GM12878 (cell line): ENCODE measurements around the gene SLCO3A1. TPM values are rescaled to one million over a fixed set of nuclear protein-coding genes. Genes with fewer than 3 reads are reported as not detected.

Source experiments
- ATAC-seq: fragments of 200-7000 bp; cut with Tn5 transposase; 3 replicates; pipeline ENCODE4 v1.9.1; 2020; ENCODE audit warnings: mild to moderate bottlenecking, moderate library complexity
- BruUV-seq: library from RNA; stranded (reverse); fragments of 400-500 nt; replicated peaks from 2 replicates; lab custom pipeline; 2021; lab: Mats Ljungman, UMichigan
- CTCF ChIA-PET: fragments of 300-600 bp; sonication (Branson Sonifier 250); formaldehyde crosslinking; extraction: SDS; loops from one replicate; lab custom pipeline; 2021; ENCODE audit warnings: inconsistent platforms; lab: Yijun Ruan, JAX
- POLR2A ChIA-PET: fragments of 350-600 bp; formaldehyde crosslinking; extraction: SDS; loops from one replicate; lab custom pipeline; 2021; ENCODE audit warnings: inconsistent platforms; lab: Charles Lee
- RAD21 ChIA-PET: fragments of 300-600 bp; sonication (Branson Sonifier 250); formaldehyde crosslinking; loops from one replicate; lab custom pipeline; 2023; ENCODE audit warnings: antibody characterized with exemption; ENCODE audit not compliant: unreplicated experiment; lab: Charles Lee
- SMC1A ChIA-PET: fragments of 300-600 bp; sonication (Branson Sonifier 250); formaldehyde crosslinking; loops from one replicate; lab custom pipeline; 2023; ENCODE audit not compliant: unreplicated experiment, uncharacterized antibody; lab: Charles Lee
- DNase-seq: peaks from one replicate; pipeline ENCODE4 v3.0.0-alpha.2; 2011; ENCODE audit warnings: low read depth, low spot score
- FAIRE-seq: peaks from 3 replicates; lab custom pipeline; 2011; peaks lifted over from hg19 to GRCh38; lab: Jason Lieb, UNC
- H2AFZ ChIP-seq: 2 replicates; pipeline ENCODE4 v1.6.0; 2011; ENCODE audit warnings: low read depth, low read length, control low read depth; ENCODE audit not compliant: control insufficient read depth
- H3K27ac ChIP-seq: 2 replicates; pipeline ENCODE4 v1.5.1; 2011; ENCODE audit warnings: control low read depth; ENCODE audit not compliant: control insufficient read depth, insufficient read depth
- H3K27me3 ChIP-seq, 2 experiments: replicated peaks in 1 of 2; 2 replicates each; pipeline versions ENCODE4 v1.6.0 to v1.6.1; 2011; ENCODE audit warnings: low read length in 1 of 2; ENCODE audit not compliant: control insufficient read depth in 2 of 2, insufficient read depth in 2 of 2
- H3K36me3 ChIP-seq, 2 experiments: 2 replicates each; pipeline ENCODE4 v1.5.1; 2011; ENCODE audit warnings: low read length in 1 of 2; ENCODE audit not compliant: control insufficient read depth in 2 of 2, insufficient read depth in 2 of 2
- H3K4me1 ChIP-seq: 2 replicates; pipeline ENCODE4 v1.6.1; 2011; ENCODE audit warnings: mild to moderate bottlenecking, low read length, moderate library complexity, mixed read lengths; ENCODE audit not compliant: control insufficient read depth, insufficient read depth
- H3K4me2 ChIP-seq: 2 replicates; pipeline ENCODE4 v1.6.0; 2011; ENCODE audit warnings: control low read depth; ENCODE audit not compliant: control insufficient read depth, insufficient read depth
- H3K4me3 ChIP-seq: fragments of 200-600 bp; sonication (generic); 2 replicates; pipeline ENCODE4 v1.5.1; 2016
- H3K79me2 ChIP-seq: 2 replicates; pipeline ENCODE4 v1.6.0; 2011; ENCODE audit warnings: low read length; ENCODE audit not compliant: control insufficient read depth, insufficient read depth
- H3K9ac ChIP-seq: 2 replicates; pipeline ENCODE4 v1.8.0; 2011; ENCODE audit warnings: low read length, control low read depth, mixed read lengths; ENCODE audit not compliant: control insufficient read depth, insufficient read depth
- H3K9me3 ChIP-seq: replicated peaks from 3 replicates; pipeline ENCODE4 v1.5.1; 2011; ENCODE audit warnings: mild to moderate bottlenecking, low read length; ENCODE audit not compliant: control insufficient read depth, insufficient read depth
- H4K20me1 ChIP-seq: 2 replicates; pipeline ENCODE4 v1.6.0; 2011; ENCODE audit not compliant: control insufficient read depth, insufficient read depth
- FOS ChIP-seq: IDR thresholded peaks from 3 replicates; pipeline ENCODE4 v1.6.1; 2011; ENCODE audit warnings: borderline replicate concordance; ENCODE audit not compliant: insufficient read length; ENCODE audit errors: extremely low read depth
- NFIC ChIP-seq: IDR thresholded peaks from 2 replicates; pipeline ENCODE4 v1.6.1; 2012; ENCODE audit warnings: low read depth, mild to moderate bottlenecking, inconsistent platforms, low read length, moderate library complexity
- SIX5 ChIP-seq: IDR thresholded peaks from 2 replicates; pipeline ENCODE4 v1.6.1; 2011; ENCODE audit warnings: mild to moderate bottlenecking, low read depth, low read length, moderate library complexity; ENCODE audit not compliant: severe bottlenecking
- SMAD1 ChIP-seq: fragments of 450-650 bp; IDR thresholded peaks from 2 replicates; pipeline ENCODE4 v1.6.1; 2018; ENCODE audit warnings: mild to moderate bottlenecking, low read depth; ENCODE audit not compliant: partially characterized antibody
- SRF ChIP-seq, 2 experiments: IDR thresholded peaks; 2 replicates each; pipeline ENCODE4 v1.6.1; 2011; ENCODE audit warnings: low read depth in 2 of 2, low read length in 2 of 2, mild to moderate bottlenecking in 1 of 2, moderate library complexity in 1 of 2
- YY1 ChIP-seq: IDR thresholded peaks from 2 replicates; pipeline ENCODE4 v1.6.1; 2011; ENCODE audit warnings: low read depth, mild to moderate bottlenecking, low read length
- WGBS: methylation state at CpG from one replicate; pipeline ENCODE4 v1.1.6; 2016; ENCODE audit warnings: low lambda C conversion rate; ENCODE audit not compliant: insufficient replicate concordance, insufficient coverage; ENCODE audit errors: missing lambda C conversion rate; 5-methylcytosine and 5-hydroxymethylcytosine counted together
- in situ Hi-C: fragments of 300-500 bp; cut with MboI; formaldehyde crosslinking; loops from 9 replicates; pipeline ENCODE4 v1.14.3; 2018; ENCODE audit warnings: mixed read lengths
- intact Hi-C: fragments of 100-400 bp; cut with micrococcal nuclease; formaldehyde crosslinking; loops from one replicate; pipeline ENCODE4 v1.14.2; 2022; ENCODE audit not compliant: unreplicated experiment
- polyA plus RNA-seq, 11 experiments: library from polyadenylated mRNA; depleted of rRNA in 4 of 11; unstranded in 6 of 11; stranded (reverse) in 5 of 11; fragments of >200 nt; fragmentation: Nextera tagmentation in 4 of 11; fragmentation: Illumina TruSeq in 1 of 11; extraction: Ambion mirVana in 4 of 11; extraction: Trizol in 1 of 11; gene quantifications; 1 replicate in 1 of 11; 2 replicates in 10 of 11; pipeline versions ENCODE4 v1.2.1 to v1.2.3, GENCODE V29; 2011 to 2016; ENCODE audit warnings: inconsistent platforms in 2 of 11, missing spikeins in 2 of 11, low read depth in 1 of 11
- total RNA-seq, 4 experiments: library from RNA; depleted of rRNA in 3 of 4; stranded (reverse); fragments of >200 nt in 3 of 4; fragmentation: Illumina TruSeq in 1 of 4; extraction: Trizol in 1 of 4; gene quantifications; 2 replicates each; pipeline versions ENCODE4 v1.2.1 to v1.2.3, GENCODE V29; 2013 to 2021
- TF ChIP-seq, protein P1 (sequence below): fragments of 450-650 bp; IDR thresholded peaks from 2 replicates; pipeline ENCODE4 v1.6.1; 2014; ENCODE audit warnings: mild to moderate bottlenecking
- TF ChIP-seq, protein P2 (sequence below): fragments of 450-650 bp; IDR thresholded peaks from 2 replicates; pipeline ENCODE4 v1.6.1; 2016; ENCODE audit warnings: mild to moderate bottlenecking
- TF ChIP-seq, protein P3 (sequence below): fragments of 450-650 bp; IDR thresholded peaks from 2 replicates; pipeline ENCODE4 v1.6.1; 2016; ENCODE audit warnings: mild to moderate bottlenecking
- TF ChIP-seq, protein P4 (sequence below): fragments of 450-650 bp; formaldehyde crosslinking; IDR thresholded peaks from 2 replicates; pipeline ENCODE4 v1.4.0; 2020; ENCODE audit warnings: mild to moderate bottlenecking, moderate library complexity

SLCO3A1 gene
- total and polyA plus RNA-seq, 10 of the 15 experiments (the other 5 are each of a cell fraction or from before 2014, with no cell fraction given), result 0.05 to 5.9 (median 0.31) TPM

DNA sequence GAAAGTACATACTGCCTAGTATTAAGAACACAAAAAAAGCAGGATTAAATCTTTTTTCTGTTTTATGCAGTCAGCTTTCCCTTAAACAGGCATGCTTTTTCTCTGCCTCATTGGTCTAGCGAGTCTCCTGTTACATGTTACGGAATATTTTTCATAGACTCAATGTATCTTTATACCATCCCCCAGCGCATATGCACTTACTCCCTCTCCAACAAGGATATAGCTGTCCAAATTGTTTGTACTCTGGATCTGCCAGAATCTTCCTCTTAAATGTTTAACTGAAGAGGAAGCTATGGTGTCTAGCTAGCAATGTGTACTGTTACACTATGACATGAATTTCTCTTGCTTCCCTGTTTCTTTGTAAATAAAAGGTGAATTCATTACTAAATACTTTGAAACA is 9.2 kb upstream of the SLCO3A1 start:
- Histone ChIP-seq H3K4me2 (no peak overlapping the region), H3K4me3 (no peak overlapping the region), H2AFZ (no peak overlapping the region), H3K9ac (no peak overlapping the region), H3K27me3 (no peaks in the 10 kb centered on the region; a peak in 1 of 4 replicates), H3K4me1 (no peaks in the 10 kb centered on the region), H3K9me3 (no peaks in the 10 kb centered on the region), H3K27ac (no peak overlapping the region), H3K79me2 (no peaks in the 10 kb centered on the region), H3K36me3 (no peaks in the 10 kb centered on the region), H4K20me1 (no peaks in the 10 kb centered on the region)
- intact Hi-C loops, result no loop called here
- ATAC-seq (no peak), DNase-seq (no peak), FAIRE-seq (no peak)
- SMC1A ChIA-PET, result no interaction called here
- RAD21 ChIA-PET, result no interaction called here
- POLR2A ChIA-PET, result no interaction called here
- no TSS peak for BruUV-seq
- WGBS, result 50% methylated on average over 3 of the region's 3 CpGs
- in situ Hi-C loops, result no loop called here
- CTCF ChIA-PET, result no interaction called here
- no peak for TF ChIP-seq FOS

DNA sequence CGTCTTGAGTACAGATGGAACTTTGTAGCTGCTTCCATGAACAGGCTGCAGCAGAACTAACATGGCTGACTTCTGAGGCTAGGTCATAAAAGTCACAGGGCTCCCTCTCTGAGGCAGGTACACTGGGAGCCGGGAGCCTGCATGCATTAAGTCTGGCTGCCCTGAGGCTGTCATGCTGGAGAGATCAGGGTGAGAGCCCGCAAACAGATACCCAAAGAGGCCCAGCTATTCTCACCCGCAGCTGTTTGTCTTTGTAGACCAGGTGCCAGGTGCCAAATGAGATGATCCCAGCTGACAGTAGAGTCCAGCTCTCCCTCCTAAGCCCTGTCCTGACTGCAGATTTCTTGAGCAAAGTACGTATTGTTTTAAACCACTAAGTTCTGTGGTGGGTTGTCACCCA is 8.6 kb upstream of the SLCO3A1 start:
- FAIRE-seq (no peak), DNase-seq (no peak), ATAC-seq (no peak)
- H3K9me3 ChIP-seq, result no peaks in the 10 kb centered on the region; the same call in 2 of the 3 replicates
- H3K4me1 ChIP-seq, result no peaks in the 10 kb centered on the region
- WGBS, result 13% methylated on average over 5 of the region's 5 CpGs
- ChIA-PET SMC1A (no interaction called here), POLR2A (no interaction called here), RAD21 (no interaction called here), CTCF (no interaction called here)
- no peak overlapping the region for H2AFZ ChIP-seq
- no peaks in the 10 kb centered on the region for H4K20me1 ChIP-seq
- intact Hi-C loops (no loop called here), in situ Hi-C loops (no loop called here)
- no peak overlapping the region for H3K27ac ChIP-seq
- H3K4me2 ChIP-seq, result no peak overlapping the region
- H3K4me3 ChIP-seq, result no peak overlapping the region
- BruUV-seq, result no TSS peak
- no peaks in the 10 kb centered on the region for H3K79me2 ChIP-seq
- no peaks in the 10 kb centered on the region; a peak in 1 of 4 replicates for H3K27me3 ChIP-seq
- no peak overlapping the region for H3K9ac ChIP-seq
- H3K36me3 ChIP-seq, result no peaks in the 10 kb centered on the region
- TF ChIP-seq NFIC, result no peak
- TF ChIP-seq, protein P1, sequence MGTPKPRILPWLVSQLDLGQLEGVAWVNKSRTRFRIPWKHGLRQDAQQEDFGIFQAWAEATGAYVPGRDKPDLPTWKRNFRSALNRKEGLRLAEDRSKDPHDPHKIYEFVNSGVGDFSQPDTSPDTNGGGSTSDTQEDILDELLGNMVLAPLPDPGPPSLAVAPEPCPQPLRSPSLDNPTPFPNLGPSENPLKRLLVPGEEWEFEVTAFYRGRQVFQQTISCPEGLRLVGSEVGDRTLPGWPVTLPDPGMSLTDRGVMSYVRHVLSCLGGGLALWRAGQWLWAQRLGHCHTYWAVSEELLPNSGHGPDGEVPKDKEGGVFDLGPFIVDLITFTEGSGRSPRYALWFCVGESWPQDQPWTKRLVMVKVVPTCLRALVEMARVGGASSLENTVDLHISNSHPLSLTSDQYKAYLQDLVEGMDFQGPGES, result no peak
- TF ChIP-seq, protein P2, sequence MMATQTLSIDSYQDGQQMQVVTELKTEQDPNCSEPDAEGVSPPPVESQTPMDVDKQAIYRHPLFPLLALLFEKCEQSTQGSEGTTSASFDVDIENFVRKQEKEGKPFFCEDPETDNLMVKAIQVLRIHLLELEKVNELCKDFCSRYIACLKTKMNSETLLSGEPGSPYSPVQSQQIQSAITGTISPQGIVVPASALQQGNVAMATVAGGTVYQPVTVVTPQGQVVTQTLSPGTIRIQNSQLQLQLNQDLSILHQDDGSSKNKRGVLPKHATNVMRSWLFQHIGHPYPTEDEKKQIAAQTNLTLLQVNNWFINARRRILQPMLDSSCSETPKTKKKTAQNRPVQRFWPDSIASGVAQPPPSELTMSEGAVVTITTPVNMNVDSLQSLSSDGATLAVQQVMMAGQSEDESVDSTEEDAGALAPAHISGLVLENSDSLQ, result no peak
- TF ChIP-seq, protein P3, sequence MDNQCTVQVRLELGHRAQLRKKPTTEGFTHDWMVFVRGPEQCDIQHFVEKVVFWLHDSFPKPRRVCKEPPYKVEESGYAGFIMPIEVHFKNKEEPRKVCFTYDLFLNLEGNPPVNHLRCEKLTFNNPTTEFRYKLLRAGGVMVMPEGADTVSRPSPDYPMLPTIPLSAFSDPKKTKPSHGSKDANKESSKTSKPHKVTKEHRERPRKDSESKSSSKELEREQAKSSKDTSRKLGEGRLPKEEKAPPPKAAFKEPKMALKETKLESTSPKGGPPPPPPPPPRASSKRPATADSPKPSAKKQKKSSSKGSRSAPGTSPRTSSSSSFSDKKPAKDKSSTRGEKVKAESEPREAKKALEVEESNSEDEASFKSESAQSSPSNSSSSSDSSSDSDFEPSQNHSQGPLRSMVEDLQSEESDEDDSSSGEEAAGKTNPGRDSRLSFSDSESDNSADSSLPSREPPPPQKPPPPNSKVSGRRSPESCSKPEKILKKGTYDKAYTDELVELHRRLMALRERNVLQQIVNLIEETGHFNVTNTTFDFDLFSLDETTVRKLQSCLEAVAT, result no peak
- TF ChIP-seq, protein P4, sequence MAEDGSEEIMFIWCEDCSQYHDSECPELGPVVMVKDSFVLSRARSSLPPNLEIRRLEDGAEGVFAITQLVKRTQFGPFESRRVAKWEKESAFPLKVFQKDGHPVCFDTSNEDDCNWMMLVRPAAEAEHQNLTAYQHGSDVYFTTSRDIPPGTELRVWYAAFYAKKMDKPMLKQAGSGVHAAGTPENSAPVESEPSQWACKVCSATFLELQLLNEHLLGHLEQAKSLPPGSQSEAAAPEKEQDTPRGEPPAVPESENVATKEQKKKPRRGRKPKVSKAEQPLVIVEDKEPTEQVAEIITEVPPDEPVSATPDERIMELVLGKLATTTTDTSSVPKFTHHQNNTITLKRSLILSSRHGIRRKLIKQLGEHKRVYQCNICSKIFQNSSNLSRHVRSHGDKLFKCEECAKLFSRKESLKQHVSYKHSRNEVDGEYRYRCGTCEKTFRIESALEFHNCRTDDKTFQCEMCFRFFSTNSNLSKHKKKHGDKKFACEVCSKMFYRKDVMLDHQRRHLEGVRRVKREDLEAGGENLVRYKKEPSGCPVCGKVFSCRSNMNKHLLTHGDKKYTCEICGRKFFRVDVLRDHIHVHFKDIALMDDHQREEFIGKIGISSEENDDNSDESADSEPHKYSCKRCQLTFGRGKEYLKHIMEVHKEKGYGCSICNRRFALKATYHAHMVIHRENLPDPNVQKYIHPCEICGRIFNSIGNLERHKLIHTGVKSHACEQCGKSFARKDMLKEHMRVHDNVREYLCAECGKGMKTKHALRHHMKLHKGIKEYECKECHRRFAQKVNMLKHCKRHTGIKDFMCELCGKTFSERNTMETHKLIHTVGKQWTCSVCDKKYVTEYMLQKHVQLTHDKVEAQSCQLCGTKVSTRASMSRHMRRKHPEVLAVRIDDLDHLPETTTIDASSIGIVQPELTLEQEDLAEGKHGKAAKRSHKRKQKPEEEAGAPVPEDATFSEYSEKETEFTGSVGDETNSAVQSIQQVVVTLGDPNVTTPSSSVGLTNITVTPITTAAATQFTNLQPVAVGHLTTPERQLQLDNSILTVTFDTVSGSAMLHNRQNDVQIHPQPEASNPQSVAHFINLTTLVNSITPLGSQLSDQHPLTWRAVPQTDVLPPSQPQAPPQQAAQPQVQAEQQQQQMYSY (CRISPR knock-in tag), result no peak
- TF ChIP-seq FOS, result no peak
- TF ChIP-seq SIX5, result no peak
- TF ChIP-seq SRF (IDR thresholded peaks at IDR 0.05; ENCODE audit: low read depth in 2 of 2, low read length in 2 of 2), result no peak
- TF ChIP-seq SMAD1, result no peak
- TF ChIP-seq YY1, result no peak
